Mesothelial cell of epicardium (in vitro differentiated cells): Measurements from ENCODE around the gene TRAF3. TPM values are rescaled to one million over a fixed set of nuclear protein-coding genes. Genes with fewer than 3 reads are reported as not detected.

Source experiments
- DNase-seq, 2 experiments: peaks; one replicate each; pipeline ENCODE4 v3.0.0; 2021; ENCODE audit warnings: low spot score in 2 of 2; ENCODE audit not compliant: unreplicated experiment in 2 of 2
- H3K27ac Mint-ChIP-seq: 2 replicates; pipeline ENCODE4 v1.8.0; 2021; ENCODE audit warnings: mixed read lengths
- H3K27me3 Mint-ChIP-seq: 2 replicates; pipeline ENCODE4 v1.8.0; 2021; ENCODE audit warnings: low read depth, mixed read lengths
- H3K36me3 Mint-ChIP-seq: 2 replicates; pipeline ENCODE4 v1.8.0; 2021; ENCODE audit warnings: mixed read lengths
- H3K4me1 Mint-ChIP-seq: 2 replicates; pipeline ENCODE4 v1.8.0; 2021; ENCODE audit warnings: mixed read lengths
- H3K4me3 Mint-ChIP-seq: 2 replicates; pipeline ENCODE4 v1.8.0; 2021; ENCODE audit warnings: mild to moderate bottlenecking, moderate library complexity, mixed read lengths
- H3K9me3 Mint-ChIP-seq: 2 replicates; pipeline ENCODE4 v1.8.0; 2021; ENCODE audit warnings: mixed read lengths
- total RNA-seq: library from RNA; stranded (reverse); gene quantifications from 3 replicates; pipeline ENCODE4 v1.2.1, GENCODE V29; 2021
- TF ChIP-seq, protein P1 (sequence below): fragments of 200-600 bp; sonication (generic); IDR thresholded peaks from one replicate; pipeline ENCODE4 v1.5.0; 2021; ENCODE audit warnings: antibody characterized with exemption; ENCODE audit not compliant: unreplicated experiment

Gene TRAF3
- total RNA-seq, 1 donor from 2014 or later, result 26.4 TPM

DNA sequence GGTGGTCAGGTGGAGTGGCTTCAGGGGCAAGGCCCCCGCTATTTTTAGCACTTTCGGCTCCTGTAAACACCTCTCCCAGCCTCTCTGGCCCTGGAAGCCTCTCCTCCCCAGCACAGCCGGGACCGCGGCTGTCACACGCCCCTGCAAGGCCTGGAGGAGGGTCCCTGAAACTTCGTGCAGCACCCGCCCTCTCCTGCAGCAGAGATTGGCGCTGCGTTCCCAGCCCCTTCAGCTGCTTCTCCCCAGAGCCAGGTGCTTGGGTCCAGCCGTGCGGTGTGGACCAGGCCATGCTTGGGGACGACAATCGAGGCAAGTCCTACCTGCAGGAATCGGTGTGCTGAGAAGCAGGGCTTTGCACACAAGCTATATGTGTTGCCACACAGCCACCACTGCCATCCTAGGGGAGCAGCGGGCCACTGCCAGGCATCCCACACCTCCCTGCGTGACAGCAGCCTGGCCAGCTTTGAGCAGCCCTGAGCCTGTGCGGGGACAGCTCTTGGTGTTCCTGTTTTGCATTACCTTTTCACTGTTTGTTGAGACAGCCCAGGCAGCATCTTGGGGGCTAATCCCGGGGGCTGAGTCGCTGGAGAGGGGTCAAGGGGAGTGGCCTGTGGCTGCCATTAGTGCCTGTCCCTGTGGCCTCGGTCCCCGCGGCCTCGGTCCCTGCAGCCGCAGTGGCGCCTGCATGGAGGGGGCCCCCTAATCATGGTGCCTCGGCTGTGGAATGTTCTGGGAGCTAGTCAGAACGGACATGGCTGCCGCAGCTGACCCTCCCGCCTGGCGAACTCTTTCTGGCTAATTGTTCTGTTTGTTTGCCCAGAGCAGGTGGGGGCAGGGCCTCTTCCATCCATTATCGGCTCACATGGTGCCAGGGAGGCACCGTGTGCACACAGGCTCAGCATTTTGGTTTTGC, 27.6 kb upstream of the TRAF3 start:
- no peaks in the 10 kb centered on the region for H3K9me3 Mint-ChIP-seq
- TF ChIP-seq, protein P1, sequence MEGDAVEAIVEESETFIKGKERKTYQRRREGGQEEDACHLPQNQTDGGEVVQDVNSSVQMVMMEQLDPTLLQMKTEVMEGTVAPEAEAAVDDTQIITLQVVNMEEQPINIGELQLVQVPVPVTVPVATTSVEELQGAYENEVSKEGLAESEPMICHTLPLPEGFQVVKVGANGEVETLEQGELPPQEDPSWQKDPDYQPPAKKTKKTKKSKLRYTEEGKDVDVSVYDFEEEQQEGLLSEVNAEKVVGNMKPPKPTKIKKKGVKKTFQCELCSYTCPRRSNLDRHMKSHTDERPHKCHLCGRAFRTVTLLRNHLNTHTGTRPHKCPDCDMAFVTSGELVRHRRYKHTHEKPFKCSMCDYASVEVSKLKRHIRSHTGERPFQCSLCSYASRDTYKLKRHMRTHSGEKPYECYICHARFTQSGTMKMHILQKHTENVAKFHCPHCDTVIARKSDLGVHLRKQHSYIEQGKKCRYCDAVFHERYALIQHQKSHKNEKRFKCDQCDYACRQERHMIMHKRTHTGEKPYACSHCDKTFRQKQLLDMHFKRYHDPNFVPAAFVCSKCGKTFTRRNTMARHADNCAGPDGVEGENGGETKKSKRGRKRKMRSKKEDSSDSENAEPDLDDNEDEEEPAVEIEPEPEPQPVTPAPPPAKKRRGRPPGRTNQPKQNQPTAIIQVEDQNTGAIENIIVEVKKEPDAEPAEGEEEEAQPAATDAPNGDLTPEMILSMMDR, result no peak
- H3K4me1 Mint-ChIP-seq, result peaks cover 3% of the 10 kb centered on the region
- H3K4me3 Mint-ChIP-seq, result no peak overlapping the region
- H3K27ac Mint-ChIP-seq, result no peak overlapping the region
- H3K27me3 Mint-ChIP-seq, result no peaks in the 10 kb centered on the region
- no peak for DNase-seq
- H3K36me3 Mint-ChIP-seq, result no peaks in the 10 kb centered on the region

DNA sequence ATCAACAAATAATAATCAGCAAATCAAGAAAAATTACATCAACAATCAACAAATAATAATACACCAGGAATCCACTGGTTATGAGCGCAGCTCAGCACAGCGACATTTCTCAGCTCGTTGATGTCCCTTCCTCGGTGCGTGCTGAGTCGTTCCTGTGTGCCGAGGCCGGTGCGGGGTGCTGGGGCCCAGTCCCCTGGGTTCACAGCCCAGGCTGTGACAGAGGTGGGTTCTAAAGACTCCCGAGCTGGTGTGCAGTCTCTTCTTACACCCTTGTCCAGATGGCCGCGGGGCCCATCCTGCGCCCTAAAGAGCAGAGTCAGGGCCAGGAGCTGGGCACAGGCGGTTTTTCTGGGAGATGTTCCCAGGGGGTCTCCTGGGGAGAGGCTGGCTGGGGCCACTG, 26.9 kb upstream of the TRAF3 start:
- Mint-ChIP-seq H3K27me3 (no peaks in the 10 kb centered on the region), H3K9me3 (no peaks in the 10 kb centered on the region), H3K4me3 (no peak overlapping the region), H3K27ac (no peak overlapping the region), H3K36me3 (no peaks in the 10 kb centered on the region), H3K4me1 (peaks cover 3% of the 10 kb centered on the region)
- DNase-seq, result no peak
- TF ChIP-seq, protein P1, result no peak

DNA sequence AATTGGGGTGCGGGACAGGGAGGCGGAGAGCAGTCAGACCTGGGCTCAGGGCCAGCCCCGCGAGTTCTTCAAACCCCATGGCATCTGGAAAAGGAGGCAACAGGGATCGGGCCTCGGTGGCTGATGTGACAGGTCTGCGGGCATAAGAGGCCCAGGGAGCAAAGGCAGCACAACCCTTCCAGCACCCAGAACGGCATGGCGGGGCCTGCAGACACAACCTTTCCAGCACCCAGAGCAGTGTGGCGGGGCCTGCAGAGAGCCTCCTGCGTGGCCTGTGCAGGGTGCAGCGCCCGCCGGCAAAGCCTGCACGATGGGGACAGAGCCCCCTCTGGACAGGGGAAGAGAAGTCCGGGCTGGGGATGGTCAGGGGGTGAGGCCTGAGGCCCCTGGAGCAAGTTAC, 26.2 kb upstream of the TRAF3 start:
- H3K4me1 Mint-ChIP-seq, result peaks cover 3% of the 10 kb centered on the region
- H3K9me3 Mint-ChIP-seq, result no peaks in the 10 kb centered on the region
- H3K27ac Mint-ChIP-seq, result no peak overlapping the region
- no peaks in the 10 kb centered on the region for H3K36me3 Mint-ChIP-seq
- no peak for DNase-seq
- H3K27me3 Mint-ChIP-seq, result no peaks in the 10 kb centered on the region
- H3K4me3 Mint-ChIP-seq, result no peak overlapping the region
- TF ChIP-seq, protein P1, result no peak

DNA sequence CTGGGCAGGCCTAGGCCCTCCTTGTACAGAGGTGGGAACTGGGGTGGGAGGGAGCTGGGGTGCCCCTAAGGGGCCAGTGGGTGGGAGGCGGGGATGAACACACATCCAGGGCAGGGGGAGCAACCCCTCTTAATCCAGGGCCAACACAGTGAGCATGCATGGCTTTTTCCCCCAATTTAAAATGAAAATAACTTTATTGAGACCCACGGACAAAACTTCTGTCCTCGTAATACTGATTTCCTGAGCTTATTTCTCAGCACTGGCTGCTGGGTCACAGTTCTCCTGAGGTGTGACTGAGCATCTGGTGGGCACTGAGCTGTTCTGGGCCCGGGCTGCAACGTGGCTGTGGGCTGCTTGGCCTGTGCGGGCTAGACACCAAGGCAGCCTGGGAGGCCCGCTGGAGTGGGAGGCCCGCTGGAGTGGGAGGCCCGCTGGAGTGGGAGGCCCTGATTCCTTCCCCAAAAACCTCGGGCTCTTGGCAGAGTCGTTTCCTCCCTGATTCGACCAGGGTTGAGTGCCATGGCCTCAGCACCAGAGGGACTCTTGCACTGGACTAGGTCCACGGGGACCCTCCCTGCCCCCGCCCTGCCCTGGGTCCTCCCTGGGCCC, 24.9 kb upstream of the TRAF3 start:
- H3K4me3 Mint-ChIP-seq, result no peak overlapping the region
- no peaks in the 10 kb centered on the region for H3K9me3 Mint-ChIP-seq
- no peak overlapping the region for H3K27ac Mint-ChIP-seq
- no peak for DNase-seq
- H3K27me3 Mint-ChIP-seq, result no peaks in the 10 kb centered on the region
- peaks cover 3% of the 10 kb centered on the region for H3K4me1 Mint-ChIP-seq
- no peaks in the 10 kb centered on the region for H3K36me3 Mint-ChIP-seq
- TF ChIP-seq, protein P1, result no peak

DNA sequence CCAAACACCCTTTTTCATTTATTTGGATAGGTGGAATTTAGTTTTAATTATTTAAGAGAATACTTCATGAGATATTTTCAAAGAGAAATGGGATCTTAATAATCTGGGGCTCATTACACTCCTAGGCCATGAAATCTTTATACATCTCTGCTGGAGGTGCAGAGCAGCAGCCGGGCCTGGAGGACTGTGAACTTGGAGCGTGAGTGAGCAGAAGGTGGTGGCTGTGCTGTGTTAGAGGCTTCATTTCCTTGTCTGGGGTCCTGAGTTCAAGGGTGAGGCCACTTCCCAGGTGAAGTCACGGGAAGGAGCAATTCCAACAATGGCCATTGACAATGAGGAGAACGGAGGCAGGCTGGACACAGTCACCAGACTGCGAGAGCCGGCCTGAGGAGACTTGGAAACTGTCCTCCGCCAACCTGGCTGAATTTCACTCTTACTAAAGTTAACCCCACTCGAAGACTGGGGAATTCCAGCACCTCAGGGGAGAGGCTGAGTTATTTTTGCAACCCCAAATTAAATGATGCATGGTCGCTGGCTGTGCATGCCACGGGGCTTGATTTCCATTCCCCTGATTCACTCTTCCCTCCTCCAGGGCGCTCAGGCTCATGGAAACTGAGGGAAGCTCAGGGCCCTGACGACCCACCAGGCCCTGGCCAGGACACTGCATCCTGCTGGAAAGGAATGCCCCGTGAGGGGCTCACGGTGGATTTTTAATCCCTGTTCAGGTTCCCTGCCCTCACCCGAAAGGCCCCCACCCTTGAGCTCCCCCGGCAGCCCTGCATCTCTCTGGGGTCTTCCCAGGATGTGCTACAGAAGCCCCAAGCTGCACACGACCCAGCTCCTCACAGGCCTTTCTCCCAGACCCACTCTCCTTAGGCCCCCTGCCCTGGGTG, 22.6 kb upstream of the TRAF3 start:
- Mint-ChIP-seq H3K4me3 (no peak overlapping the region), H3K36me3 (no peaks in the 10 kb centered on the region), H3K27me3 (no peaks in the 10 kb centered on the region), H3K27ac (no peak overlapping the region), H3K9me3 (no peaks in the 10 kb centered on the region), H3K4me1 (peaks cover 4% of the 10 kb centered on the region)
- no peak for DNase-seq
- TF ChIP-seq, protein P1, result no peak
